GM21576 (cell line): Measurements from ENCODE around the gene E2F8.

ENCODE experiments used
- ATAC-seq: cut with Tn5 transposase; IDR thresholded peaks from one replicate; pipeline ENCODE4 v1.9.1; 2021; ENCODE audit warnings: mild to moderate bottlenecking, moderate library complexity; ENCODE audit not compliant: unreplicated experiment

E2F8 gene

DNA sequence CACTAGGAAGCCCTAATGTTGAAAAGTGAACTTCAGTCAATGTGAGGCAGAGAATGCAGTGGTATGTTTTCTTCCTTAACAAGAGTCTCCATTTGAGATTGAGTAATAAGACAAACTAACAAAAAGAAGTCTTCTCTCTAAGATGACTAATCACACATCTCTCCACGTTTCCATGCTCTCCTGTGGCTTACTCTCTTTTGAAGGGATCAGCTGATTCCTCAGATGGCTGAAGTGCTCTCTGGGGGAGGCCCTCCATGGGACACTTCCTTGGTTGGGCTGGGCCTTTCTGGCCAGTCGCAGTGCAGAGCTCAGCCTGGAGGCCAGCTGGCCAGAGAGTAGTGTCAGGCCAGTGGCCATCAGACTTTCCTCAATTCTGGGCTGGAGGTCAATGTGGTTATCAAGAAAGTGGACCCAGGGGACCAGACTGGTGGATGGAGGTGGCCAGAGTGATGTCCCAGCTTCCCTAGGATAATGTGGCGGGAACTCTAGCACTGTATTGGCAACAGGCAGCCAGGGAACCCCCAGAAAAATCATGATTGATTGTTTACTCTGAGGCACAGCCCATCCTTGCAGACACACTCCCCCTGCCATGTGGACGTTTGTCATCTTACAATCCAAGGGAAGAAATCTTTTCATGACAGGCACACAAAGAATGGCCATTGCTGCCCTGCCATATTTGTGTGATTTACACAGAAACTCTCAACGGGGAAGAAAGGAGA lies 53.5 kb downstream of the E2F8 start:
- ATAC-seq: no peak

GRCh38 chr11:19185516-19186052 lies 55.2 kb downstream of the E2F8 start:
- ATAC-seq: no peak

- ATAC-seq: no peak
Measured at GRCh38 chr11:19185036-19185435, 55.7 kb downstream of the E2F8 start.

- no peak for ATAC-seq
Measured at GRCh38 chr11:19183646-19184045, 57.1 kb downstream of the E2F8 start.

GRCh38 chr11:19181531-19182261 lies 59.0 kb downstream of the E2F8 start:
- no peak for ATAC-seq

- no peak for ATAC-seq
Measured at GRCh38 chr11:19176629-19177186, 64.0 kb downstream of the E2F8 start.
